ENCODE data around the gene ELOVL2. TPM values are rescaled to one million over a fixed set of nuclear protein-coding genes. Genes with fewer than 3 reads are reported as not detected.
"Not testable (repeated sequence)": the region's sequence is repeated elsewhere in the genome, so short reads cannot be mapped to it uniquely, and the experiment has no call there.

The ELOVL2 gene
- total RNA-seq (not detected), total RNA-seq (0 to 0.14 (median 0) reads per million in 172 experiments)
- polyA plus RNA-seq (2013, experiment 1 of 2) = not detected
- 0.05 TPM for polyA plus RNA-seq (2013, experiment 2 of 2)

GRCh38 chr6:11043961-11044711, at the start of gene ELOVL2:
TSS of gene ELOVL2 (minus strand) at chr6:11044305. CDS start at chr6:11044230, 75 bp downstream.
- Mint-ChIP-seq H3K4me3 (peak within 1 kb of the TSS; percentile 77), H3K36me3 (ENCODE audit: low read depth) (peaks cover 3% of the 10 kb centered on the region), H3K9me3 (no peaks in the 10 kb centered on the region), H3K4me1 (ENCODE audit: low read depth) (peaks cover 9% of the 10 kb centered on the region), H3K27me3 (peaks cover 83% of the 10 kb centered on the region), H3K27ac (no peak within 1 kb of the TSS)
- H3K27ac ChIP-seq (ENCODE audit: low read depth in 1 of 2, low read length in 2 of 2) = no peak within 1 kb of the TSS
- ChIA-PET POLR2A (no interaction called here), CTCF (no interaction called here)
- H3K4me3 ChIP-seq (ENCODE audit: low read length) = no peak within 1 kb of the TSS
- DNase-seq (peak in 4 of 14 experiments; percentile 5 to 50 (median 26)), ATAC-seq (ENCODE audit: poor library complexity) (peak; percentile 32)
- intact Hi-C loops (cut with DNase I, micrococcal nuclease) = no loop called here
- peaks cover 9% of the 10 kb centered on the region for H3K4me1 ChIP-seq (ENCODE audit: insufficient read depth, low read length)
- peaks cover 28 to 58% of the 10 kb centered on the region in 2 experiments for H3K27me3 ChIP-seq (ENCODE audit: control insufficient read depth in 1 of 2, insufficient read depth in 2 of 2, low read length in 2 of 2)
- TF ChIP-seq CTCF (IDR thresholded peaks at IDR 0.05) = no peak
- peaks cover 0 to 11% of the 10 kb centered on the region in 2 experiments for H3K9me3 ChIP-seq (ENCODE audit: control insufficient read depth in 1 of 2, insufficient read depth in 1 of 2, low read length in 2 of 2)
- no peaks in the 10 kb centered on the region for H3K36me3 ChIP-seq (ENCODE audit: insufficient read depth, low read length)

- Histone ChIP-seq H3K27ac (ENCODE audit: low read depth in 1 of 2, low read length in 2 of 2) (peak overlapping the region; percentile 87 to 92), H3K9me3 (ENCODE audit: control insufficient read depth in 1 of 2, insufficient read depth in 1 of 2, low read length in 2 of 2) (no peaks in the 10 kb centered on the region), H3K4me1 (ENCODE audit: insufficient read depth, low read length) (peaks cover 20% of the 10 kb centered on the region), H3K4me3 (ENCODE audit: low read length) (peak overlapping the region; percentile 83), H3K36me3 (ENCODE audit: insufficient read depth, low read length) (peaks cover 3% of the 10 kb centered on the region), H3K27me3 (ENCODE audit: control insufficient read depth in 1 of 2, insufficient read depth in 2 of 2, low read length in 2 of 2) (no peaks in the 10 kb centered on the region)
- CTCF ChIA-PET = interaction anchor here (0.7 to 1.0 kb wide), 2 partner anchors 9 to 37 kb away, joined by 3 to 4 read pairs; no protein-coding TSS in a partner anchor
- peaks cover 20% of the 10 kb centered on the region for H3K36me3 Mint-ChIP-seq (ENCODE audit: low read depth)
- peaks cover 29% of the 10 kb centered on the region for H3K4me1 Mint-ChIP-seq (ENCODE audit: low read depth)
- peak overlapping the region; percentile 97 for H3K27ac Mint-ChIP-seq
- ATAC-seq (ENCODE audit: poor library complexity) (peak; percentile 30), DNase-seq (no peak)
- POLR2A ChIA-PET = interaction anchor here (0.5 to 1.9 kb wide), 7 partner anchors 14 to 399 kb away, joined by 3 to 7 read pairs (median 3); partner anchors contain the start of genes C6orf52, NEDD9, PAK1IP1 and TMEM14B
- no peaks in the 10 kb centered on the region for H3K9me3 Mint-ChIP-seq
- H3K27me3 Mint-ChIP-seq = no peaks in the 10 kb centered on the region
- H3K4me3 Mint-ChIP-seq = peak overlapping the region; percentile 91
- intact Hi-C loops (cut with DNase I, micrococcal nuclease) = loop anchor here (2.0 to 10.0 kb wide), 7 partner anchors 139 to 688 kb away; partner anchors contain the start of genes C6orf52 (in 2 of the 2), NEDD9 (in 2 of the 2), PAK1IP1 (in 2 of the 2) and TMEM14B (in 1 of the 2)
- TF ChIP-seq CTCF (IDR thresholded peaks at IDR 0.05) = no peak
Observed at GRCh38 chr6:11093376-11093625, 49.2 kb upstream of the ELOVL2 start.

DNA sequence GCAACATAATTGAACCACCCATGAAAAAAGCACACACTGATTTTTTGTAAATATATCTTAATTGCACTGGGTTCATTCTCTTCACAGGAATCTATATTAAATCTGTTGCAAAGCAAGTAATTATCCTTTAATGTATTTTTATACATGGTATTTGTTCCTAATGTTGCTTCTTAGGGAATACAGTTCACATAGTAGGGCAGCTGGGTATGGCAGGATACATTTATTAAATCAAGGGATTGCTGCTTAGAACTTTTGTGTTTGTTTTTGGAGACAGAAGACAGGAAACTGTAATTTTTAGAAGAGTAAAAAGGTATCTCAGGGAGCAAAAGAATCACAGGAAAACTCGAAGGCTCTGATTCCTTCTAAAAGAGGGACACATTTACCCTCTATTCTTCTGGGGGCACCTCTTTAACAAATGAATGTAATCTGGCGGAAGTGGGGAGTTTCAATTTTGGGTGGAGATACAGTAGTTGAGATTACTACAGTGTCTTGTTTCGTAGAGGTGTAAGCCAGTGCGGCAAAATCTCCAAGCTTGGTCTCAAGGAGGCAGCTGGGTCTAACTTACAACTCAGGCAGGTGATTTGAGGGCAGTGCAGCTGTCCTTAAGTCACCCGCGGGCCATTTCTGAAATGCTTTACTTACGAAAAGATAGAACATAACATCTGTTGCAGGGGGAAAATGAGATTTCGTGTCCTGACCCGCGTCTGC, 48.7 kb upstream of the ELOVL2 start:
- Mint-ChIP-seq H3K4me3 (peak overlapping the region; percentile 91), H3K36me3 (ENCODE audit: low read depth) (peaks cover 20% of the 10 kb centered on the region), H3K27ac (peak overlapping the region; percentile 97), H3K9me3 (no peaks in the 10 kb centered on the region), H3K4me1 (ENCODE audit: low read depth) (peaks cover 29% of the 10 kb centered on the region), H3K27me3 (no peaks in the 10 kb centered on the region)
- H3K9me3 ChIP-seq (ENCODE audit: control insufficient read depth in 1 of 2, insufficient read depth in 1 of 2, low read length in 2 of 2) = no peaks in the 10 kb centered on the region
- H3K27me3 ChIP-seq (ENCODE audit: control insufficient read depth in 1 of 2, insufficient read depth in 2 of 2, low read length in 2 of 2) = no peaks in the 10 kb centered on the region
- DNase-seq (peak in 5 of 14 experiments; percentile 4 to 62 (median 7)), ATAC-seq (ENCODE audit: poor library complexity) (peak; percentile 22)
- peak overlapping the region; percentile 83 for H3K4me3 ChIP-seq (ENCODE audit: low read length)
- intact Hi-C loops (cut with DNase I, micrococcal nuclease) = loop anchor here (2.0 to 10.0 kb wide), 7 partner anchors 139 to 688 kb away; partner anchors contain the start of genes C6orf52 (in 2 of the 2), NEDD9 (in 2 of the 2), PAK1IP1 (in 2 of the 2) and TMEM14B (in 1 of the 2)
- peaks cover 20% of the 10 kb centered on the region for H3K4me1 ChIP-seq (ENCODE audit: insufficient read depth, low read length)
- peak overlapping the region; percentile 87 to 92 for H3K27ac ChIP-seq (ENCODE audit: low read depth in 1 of 2, low read length in 2 of 2)
- TF ChIP-seq CTCF (IDR thresholded peaks at IDR 0.05) = no peak
- peaks cover 2% of the 10 kb centered on the region for H3K36me3 ChIP-seq (ENCODE audit: insufficient read depth, low read length)
- POLR2A ChIA-PET = interaction anchor here (0.5 to 1.9 kb wide), 7 partner anchors 13 to 398 kb away, joined by 3 to 7 read pairs (median 3); partner anchors contain the start of genes C6orf52, NEDD9, PAK1IP1 and TMEM14B
- CTCF ChIA-PET = interaction anchor here (0.7 to 1.0 kb wide), 3 partner anchors 8 to 372 kb away, joined by 3 to 4 read pairs (median 3); no protein-coding TSS in a partner anchor

- Mint-ChIP-seq H3K4me1 (ENCODE audit: low read depth) (peaks cover 25% of the 10 kb centered on the region), H3K4me3 (peak overlapping the region; percentile 67), H3K27ac (peak overlapping the region; percentile 15), H3K36me3 (ENCODE audit: low read depth) (peaks cover 17% of the 10 kb centered on the region)
- ATAC-seq (ENCODE audit: poor library complexity); H3K27me3 Mint-ChIP-seq; H3K9me3 ChIP-seq (ENCODE audit: control insufficient read depth in 1 of 2, insufficient read depth in 1 of 2, low read length in 2 of 2); H3K27ac ChIP-seq (ENCODE audit: low read depth in 1 of 2, low read length in 2 of 2); H3K36me3 ChIP-seq (ENCODE audit: insufficient read depth, low read length); DNase-seq; POLR2A ChIA-PET; H3K9me3 Mint-ChIP-seq; H3K27me3 ChIP-seq (ENCODE audit: control insufficient read depth in 1 of 2, insufficient read depth in 2 of 2, low read length in 2 of 2); CTCF ChIA-PET; H3K4me3 ChIP-seq (ENCODE audit: low read length): not testable (repeated sequence)
- peaks cover 17% of the 10 kb centered on the region for H3K4me1 ChIP-seq (ENCODE audit: insufficient read depth, low read length)
- intact Hi-C loops (cut with DNase I, micrococcal nuclease) = loop anchor here (5.0 to 10.0 kb wide), 4 partner anchors 141 to 686 kb away; partner anchors contain the start of genes C6orf52 (in 1 of the 2), NEDD9 (in 1 of the 2), PAK1IP1 (in 1 of the 2) and TMEM14B (in 1 of the 2)
Observed at GRCh38 chr6:11091141-11091540, 47.0 kb upstream of the ELOVL2 start.

All from CD4-positive, alpha-beta T cell (primary cell).